HG03280 (cell line): Measurements from ENCODE around the gene SATB1.

Experiments
- ATAC-seq: cut with Tn5 transposase; IDR thresholded peaks from one replicate; pipeline ENCODE4 v1.9.1; 2021; ENCODE audit warnings: mild to moderate bottlenecking, moderate library complexity; ENCODE audit not compliant: unreplicated experiment

SATB1 gene

DNA sequence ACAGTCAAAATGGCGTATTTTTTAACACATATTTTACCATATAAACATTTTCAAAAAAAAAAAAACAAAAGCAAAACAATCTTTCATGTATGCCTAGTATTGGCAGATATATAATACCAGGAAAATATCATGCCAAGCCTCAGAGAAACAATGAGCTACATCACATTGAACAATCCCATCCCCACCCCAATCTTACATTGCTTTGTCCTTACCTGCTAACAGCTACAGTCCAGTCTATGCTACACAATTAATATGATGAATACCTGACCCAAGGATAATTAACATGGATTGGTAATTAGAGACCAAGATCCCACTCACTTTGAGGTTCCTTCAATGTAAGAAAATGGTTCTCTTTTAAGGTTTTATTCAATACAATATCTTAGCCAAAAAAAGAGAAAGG is 7.6 kb upstream of the SATB1 start:
- no peak for ATAC-seq

DNA sequence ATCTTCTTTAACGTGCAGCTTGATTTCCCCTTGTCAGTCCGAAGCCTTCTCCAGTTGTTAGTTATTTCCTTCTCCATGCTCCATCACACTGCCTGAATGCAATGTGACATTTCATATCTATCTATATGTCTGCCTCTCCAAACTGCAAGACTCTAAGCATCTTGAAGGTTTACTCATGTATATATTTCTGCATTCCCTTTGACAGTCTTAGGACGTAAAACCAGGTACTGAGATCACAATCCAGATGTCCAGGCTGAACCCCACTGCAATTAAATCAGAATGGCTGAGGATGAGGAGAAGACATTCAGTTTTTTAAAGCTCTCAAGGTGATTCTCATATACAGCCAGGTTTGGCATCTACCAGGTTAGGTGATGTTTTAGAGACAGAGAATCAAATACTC is 6.1 kb upstream of the SATB1 start:
- no peak for ATAC-seq

DNA sequence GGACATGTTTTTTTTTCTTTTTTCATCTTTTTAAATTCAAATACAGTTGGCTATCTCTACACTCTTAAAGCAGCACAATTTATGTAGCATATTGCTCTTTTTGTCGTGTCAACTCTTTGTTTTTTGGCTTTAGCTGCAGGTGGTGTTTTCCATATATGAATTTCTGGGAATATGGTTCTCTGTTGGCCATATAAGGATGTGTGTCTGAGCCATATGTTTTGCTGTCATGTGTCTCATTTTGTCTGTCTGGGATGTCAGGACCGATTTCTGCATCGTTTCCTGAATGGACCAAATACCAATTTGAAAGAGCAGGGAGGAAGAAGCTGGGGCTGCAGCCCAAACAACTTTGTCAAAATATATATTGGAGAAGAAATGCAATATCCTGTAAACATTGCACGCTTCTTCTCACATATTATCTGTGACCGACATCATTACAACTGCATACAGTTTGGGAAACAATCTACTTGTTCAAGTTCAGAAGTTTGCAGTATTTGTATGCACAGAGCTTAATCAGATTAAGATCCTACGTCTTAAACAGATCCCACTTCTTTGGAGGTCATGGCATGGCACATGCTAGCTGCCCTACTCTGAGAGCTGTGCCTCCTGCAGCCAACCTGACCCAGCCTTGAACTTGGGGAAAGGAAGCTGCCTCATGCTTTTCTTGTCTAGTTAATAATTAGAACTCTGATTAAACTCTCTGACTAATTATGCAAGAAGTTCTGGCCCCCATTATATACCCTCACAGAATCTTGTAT is 4.0 kb upstream of the SATB1 start:
- ATAC-seq, result no peak

- no peak for ATAC-seq
Observed at GRCh38 chr3:18428036-18428435, 2.9 kb upstream of the SATB1 start.

- ATAC-seq, result no peak
Observed at GRCh38 chr3:18426597-18427193, 1.6 kb upstream of the SATB1 start.

DNA sequence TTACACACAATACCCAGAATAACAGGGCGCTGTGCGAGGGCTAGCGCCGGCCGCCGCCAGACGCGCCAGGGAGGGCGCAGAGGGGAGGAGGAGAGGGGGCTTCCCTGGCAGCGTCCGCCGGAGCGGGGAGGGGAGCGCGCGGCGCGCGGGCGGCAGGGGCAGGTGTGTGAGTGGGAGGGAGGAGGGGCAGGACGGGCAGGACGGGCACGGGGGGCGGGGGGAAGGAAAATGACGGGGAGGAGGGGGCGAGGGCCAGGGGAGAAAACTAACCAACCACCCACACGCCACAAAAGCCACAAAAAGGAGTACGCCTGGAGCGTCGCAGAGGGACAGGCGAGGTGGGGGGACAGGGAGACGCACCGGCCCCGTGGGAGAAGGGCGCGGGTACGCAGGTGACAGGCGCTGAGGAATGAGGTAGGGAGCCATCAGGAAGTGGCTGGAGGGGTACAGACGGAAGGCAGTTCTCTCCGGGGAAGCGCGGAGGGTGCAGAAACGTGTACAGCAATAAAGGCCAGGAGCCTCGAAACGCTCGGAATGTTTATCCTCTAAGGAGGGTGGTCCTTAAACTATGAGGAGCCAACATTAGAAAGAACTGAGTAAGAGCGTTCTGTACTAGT is 610 bp upstream of the SATB1 start:
- ATAC-seq, result no peak

DNA sequence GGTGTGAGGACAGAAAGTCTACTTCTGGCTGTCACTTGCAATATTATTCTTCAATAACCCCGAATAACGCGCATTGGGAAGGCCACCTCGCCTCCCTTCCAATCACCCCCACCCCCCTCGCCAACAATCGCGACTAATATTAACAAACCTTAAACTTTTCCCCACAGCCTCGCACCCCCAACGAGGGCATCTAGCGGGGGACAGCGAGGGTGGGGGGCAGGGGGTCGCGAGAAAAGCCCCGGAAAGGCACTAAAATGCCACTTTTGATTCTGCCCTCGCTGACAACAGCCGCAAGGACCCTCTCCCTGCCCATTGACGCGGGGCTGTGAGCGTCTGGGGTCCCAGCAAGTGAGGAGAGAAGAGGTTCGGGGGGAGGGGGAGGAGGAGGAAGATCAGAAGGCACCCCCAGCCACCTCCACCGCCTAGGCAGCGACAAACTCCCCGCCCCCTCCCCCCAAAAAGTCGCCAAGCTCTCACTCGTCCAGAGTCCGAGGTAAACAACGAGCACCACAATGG is 868 bp downstream of the SATB1 start:
- ATAC-seq, result peak; percentile 2

GRCh38 chr3:18423401-18424212 is 1.5 kb downstream of the SATB1 start:
- peak; percentile 80 for ATAC-seq

- ATAC-seq, result no peak
Observed at GRCh38 chr3:18422972-18423371, 2.2 kb downstream of the SATB1 start.

DNA sequence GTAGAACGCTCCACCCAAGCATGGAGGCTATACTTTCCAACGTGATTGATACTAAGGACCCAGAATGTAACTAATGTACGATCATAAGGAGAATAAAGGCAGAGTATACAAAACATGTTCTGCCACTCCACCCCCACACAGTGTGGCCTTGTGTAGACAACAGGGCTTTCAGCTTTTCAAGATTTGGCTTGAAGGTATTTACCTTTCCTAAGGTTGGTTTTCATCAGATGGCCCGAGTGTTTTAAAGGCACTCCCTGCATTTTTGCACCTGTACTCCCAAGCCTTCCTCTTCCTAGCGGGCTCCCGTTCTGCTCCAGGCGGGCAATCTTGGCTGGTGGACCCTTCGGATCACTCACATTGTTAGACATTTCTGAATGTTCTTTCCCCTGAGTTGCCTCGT is 4.6 kb downstream of the SATB1 start:
- ATAC-seq, result no peak

- no peak for ATAC-seq
Observed at GRCh38 chr3:18419232-18419631, 5.9 kb downstream of the SATB1 start.

- ATAC-seq, result no peak
Observed at GRCh38 chr3:18417904-18418572, 7.1 kb downstream of the SATB1 start.

- no peak for ATAC-seq
Observed at GRCh38 chr3:18416332-18416731, 8.8 kb downstream of the SATB1 start.

DNA sequence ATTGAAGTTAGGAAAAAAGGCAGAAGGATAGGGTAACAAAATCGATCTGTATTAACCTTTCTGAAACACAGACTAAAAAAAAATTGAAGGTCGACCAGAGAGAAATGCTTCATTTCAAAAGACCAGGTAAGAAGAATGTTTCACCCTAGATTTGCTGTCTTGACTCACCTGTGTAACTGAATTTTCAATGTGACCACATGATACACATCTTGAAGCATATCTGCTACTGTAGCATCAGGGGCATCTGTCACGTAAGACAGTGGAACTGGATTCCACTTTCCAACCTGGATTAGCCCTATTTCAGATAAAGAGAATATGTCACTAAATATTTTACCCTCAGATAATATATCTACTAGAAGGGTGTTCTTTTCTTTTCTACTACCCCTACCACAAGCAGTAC is 9.3 kb downstream of the SATB1 start:
- no peak for ATAC-seq

DNA sequence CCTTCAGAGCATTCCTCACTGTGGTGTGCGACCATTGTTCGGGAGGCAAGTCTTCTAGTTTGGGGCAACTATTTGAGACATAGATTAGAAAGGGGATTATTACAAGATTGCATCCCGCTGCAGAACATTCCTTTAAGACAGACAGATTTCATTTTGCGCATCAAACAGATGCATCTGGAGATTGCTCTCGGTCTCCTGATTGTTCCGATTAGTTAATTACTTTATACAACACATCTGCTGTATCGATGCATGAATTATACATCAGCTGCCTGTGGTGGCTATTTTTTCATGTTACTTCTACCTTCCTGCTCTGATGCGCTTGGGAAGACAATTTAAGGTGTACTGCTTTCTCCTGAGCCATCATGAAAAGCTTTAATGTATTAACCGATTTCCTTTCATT is 10.0 kb downstream of the SATB1 start:
- no peak for ATAC-seq

DNA sequence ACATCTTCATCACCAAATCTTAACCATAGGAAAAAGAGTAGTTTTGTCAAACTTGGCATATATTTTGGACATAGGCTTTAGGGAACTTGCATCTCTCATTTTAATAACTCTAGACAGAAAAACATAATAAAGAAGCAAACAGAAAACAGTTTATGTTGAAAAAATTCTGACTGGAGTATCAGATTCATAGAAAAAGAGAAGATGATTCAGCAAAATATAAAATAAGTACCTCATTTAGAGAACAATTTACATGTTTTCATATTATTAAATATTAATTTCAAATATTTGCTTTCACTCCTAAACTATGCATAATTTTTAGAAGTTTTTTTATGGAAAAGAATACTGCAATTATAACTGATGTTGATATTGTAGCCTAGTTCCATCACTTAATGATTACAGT is 12.5 kb downstream of the SATB1 start:
- no peak for ATAC-seq

DNA sequence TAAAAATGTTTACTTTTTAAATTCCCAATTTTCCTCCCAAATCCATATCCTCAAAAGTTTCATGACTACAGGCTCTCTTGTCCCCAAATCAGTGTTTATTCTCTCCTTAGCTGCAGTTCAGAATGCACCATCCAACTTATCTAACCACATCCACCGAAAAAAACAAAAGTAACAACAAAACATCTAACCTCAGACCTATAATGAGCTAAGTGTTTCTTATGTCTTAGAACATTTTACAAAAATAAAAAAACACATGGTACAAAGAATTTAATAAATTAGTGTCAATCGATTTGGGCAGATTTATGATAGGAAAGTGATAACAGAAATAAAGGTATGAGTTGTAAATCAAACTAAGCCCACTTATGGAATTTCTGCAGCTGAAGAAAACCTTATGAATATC is 13.6 kb downstream of the SATB1 start:
- ATAC-seq, result no peak

- no peak for ATAC-seq
Observed at GRCh38 chr3:18410205-18410604, 14.9 kb downstream of the SATB1 start.

DNA sequence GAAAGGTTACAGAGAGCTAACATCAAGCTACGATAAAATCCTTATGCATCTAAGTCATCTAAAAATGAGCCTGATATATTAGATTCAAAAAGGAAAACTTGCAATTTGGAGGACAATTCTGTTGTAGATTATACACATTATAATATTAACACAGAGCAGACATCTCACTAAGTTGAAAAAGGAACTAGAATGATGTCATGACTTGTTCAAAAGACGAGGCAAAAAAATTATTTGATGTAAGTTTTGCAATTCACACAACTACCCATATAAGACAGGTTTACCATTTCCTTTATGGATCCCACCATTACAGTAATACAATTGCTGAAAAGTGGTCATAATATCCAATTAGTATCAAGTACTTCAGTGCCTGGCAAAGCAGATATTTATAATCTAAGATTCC is 15.9 kb downstream of the SATB1 start:
- ATAC-seq, result no peak

GRCh38 chr3:18405141-18405540 is 20.0 kb downstream of the SATB1 start:
- ATAC-seq, result no peak

- ATAC-seq, result no peak
Observed at GRCh38 chr3:18403061-18403460, 22.1 kb downstream of the SATB1 start.
